ENCODE measurements around the gene SF3B4. TPM values are rescaled to one million over a fixed set of nuclear protein-coding genes. Genes with fewer than 3 reads are reported as not detected.

The SF3B4 gene
- total and polyA plus RNA-seq, 2 of the 13 experiments (the other 11 are each of a cell fraction or from before 2014, with no cell fraction given), result 13.8 to 14.8 TPM

DNA sequence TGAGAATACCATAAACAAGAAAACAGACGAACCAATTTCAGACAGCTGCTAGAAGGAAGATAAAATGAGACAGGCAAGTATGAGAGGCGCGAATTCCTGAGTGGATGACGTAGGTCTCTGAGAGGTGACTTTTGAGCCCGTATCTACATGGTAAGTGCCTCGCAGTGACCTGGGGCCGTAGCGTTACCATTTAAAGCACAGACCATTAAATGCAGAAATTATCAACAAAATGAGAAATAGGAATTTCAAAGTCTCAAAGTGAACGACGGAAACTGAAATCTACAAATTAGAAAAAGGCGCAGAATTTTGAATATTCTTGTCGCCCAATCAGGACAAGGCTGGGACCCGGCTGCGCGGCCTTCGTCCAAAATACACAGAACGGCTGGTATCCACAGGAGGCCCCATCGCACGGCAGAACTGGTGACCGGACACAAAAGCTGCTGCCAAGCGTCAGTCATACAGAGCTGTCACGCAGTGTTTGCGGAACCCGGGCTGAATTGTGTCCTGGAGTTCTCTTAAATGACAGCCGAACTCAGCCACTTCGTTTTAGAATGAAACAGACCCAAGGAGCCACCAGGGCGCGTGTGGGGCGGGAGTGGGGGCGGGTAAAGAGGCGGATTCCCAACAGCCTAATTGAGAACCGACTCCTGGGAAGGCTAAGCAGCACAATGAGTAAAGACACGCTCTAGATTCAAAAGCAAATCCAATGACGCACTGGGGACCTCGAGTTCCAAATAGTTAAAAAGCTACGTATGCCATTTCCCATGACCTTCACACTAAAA lies 42.1 kb downstream of the SF3B4 start (continued):
- TF ChIP-seq ZC3H13 (CRISPR knock-in tag; IDR thresholded peaks at IDR 0.05), result peak; percentile 23; the same call in 1 of the 2 replicates

- POLR2A ChIA-PET, result interaction anchor here (3.2 to 5.4 kb wide), 4 partner anchors 36 to 54 kb away, joined by 25 to 74 read pairs (median 37); partner anchors contain the start of gene MTMR11
- peak overlapping the region; percentile 64 to 76 (median 67) for H3K4me3 ChIP-seq (replicated peaks in 1 of 3; ENCODE audit: insufficient read depth in 1 of 3, low read depth in 2 of 3, low read length in 3 of 3)
- peak overlapping the region; percentile 98 for H3K4me2 ChIP-seq (ENCODE audit: low read depth, low read length)
- DNase-seq (ENCODE audit: low spot score), result no peak
- H3K9ac ChIP-seq (ENCODE audit: insufficient read depth, low read depth, low read length), result peak overlapping the region; percentile 87
- H3K27me3 ChIP-seq (ENCODE audit: control insufficient read depth in 1 of 2, insufficient read depth in 2 of 2, low read length in 2 of 2), result no peaks in the 10 kb centered on the region; a peak in 1 of 5 replicates
- no peaks in the 10 kb centered on the region for H3K9me3 ChIP-seq (ENCODE audit: low read length)
- no peaks in the 10 kb centered on the region for H4K20me1 ChIP-seq (ENCODE audit: insufficient read depth, low read length)
- H3K79me2 ChIP-seq (ENCODE audit: insufficient read depth, low read length), result peaks cover 3% of the 10 kb centered on the region
- WGBS (ENCODE audit: low lambda C conversion rate), result 46% methylated on average over 9 of the region's 9 CpGs
- intact Hi-C loops (cut with micrococcal nuclease; ENCODE audit: unreplicated experiment) (no loop called here), in situ Hi-C loops (cut with HindIII; ENCODE audit: extremely low pct_ligation_motif_present, low pct_unique_long_range_greater_than_20kb) (no loop called here)
- no peak for TF ChIP-seq ZNF850 (CRISPR knock-in tag; conservative IDR thresholded peaks at IDR 0.05)
- no peak for TF ChIP-seq ZNF749 (CRISPR knock-in tag; IDR thresholded peaks at IDR 0.05; ENCODE audit: borderline replicate concordance)
- TF ChIP-seq ZNF414 (CRISPR knock-in tag; IDR thresholded peaks at IDR 0.05), result 0 out of 2 replicates have a peak, but pooled peaks have one; percentile 30
- no peak for TF ChIP-seq MEIS1 (CRISPR knock-in tag; IDR thresholded peaks at IDR 0.05; ENCODE audit: borderline replicate concordance)
- 0 out of 2 replicates have a peak, but pooled peaks have one; percentile 28 for TF ChIP-seq KLF15 (CRISPR knock-in tag; IDR thresholded peaks at IDR 0.05; ENCODE audit: borderline replicate concordance)
- TF ChIP-seq, protein P1, sequence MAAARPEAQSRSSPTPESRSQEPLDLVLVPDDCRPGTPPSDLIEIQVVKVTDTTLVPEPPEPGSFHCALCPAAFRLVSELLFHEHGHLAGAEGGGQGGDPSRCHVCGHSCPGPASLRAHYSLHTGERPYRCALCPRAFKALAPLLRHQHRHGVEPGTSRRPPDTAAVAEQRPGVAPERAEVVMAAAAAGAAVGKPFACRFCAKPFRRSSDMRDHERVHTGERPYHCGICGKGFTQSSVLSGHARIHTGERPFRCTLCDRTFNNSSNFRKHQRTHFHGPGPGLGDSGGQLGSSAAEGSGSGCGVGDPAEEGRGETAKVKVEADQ (CRISPR knock-in tag; IDR thresholded peaks at IDR 0.05; ENCODE audit: borderline replicate concordance), result 0 out of 2 replicates have a peak, but pooled peaks have one; percentile 18
- H2AFZ ChIP-seq (ENCODE audit: low read length), result no peak overlapping the region
- no peaks in the 10 kb centered on the region for H3K36me3 ChIP-seq (replicated peaks in 1 of 2; ENCODE audit: control insufficient read depth in 1 of 2, insufficient read depth in 2 of 2, low read length in 2 of 2)
- FAIRE-seq, result no peak
- H3K4me1 ChIP-seq (ENCODE audit: insufficient read depth, low read length), result peaks cover 38% of the 10 kb centered on the region
- no peak for ATAC-seq
- no TSS peak for BruUV-seq (replicated peaks)
- CTCF ChIA-PET (ENCODE audit: low intra/inter-chr PET ratio, low total read pairs), result no interaction called here
- peak overlapping the region; percentile 95 for H3K27ac ChIP-seq (ENCODE audit: extremely low read length, insufficient read depth, low read length)
Observed at GRCh38 chr1:149884433-149885338, 42.9 kb downstream of the SF3B4 start.

Measured in HepG2 (cell line).